H7 (cell line): Measurements from ENCODE around the gene FCN1. TPM values are rescaled to one million over a fixed set of nuclear protein-coding genes. Genes with fewer than 3 reads are reported as not detected.

Experiments
- DNase-seq: peaks from one replicate; pipeline ENCODE4 v3.0.0; 2012
- H3K27me3 ChIP-seq: 2 replicates; pipeline ENCODE4 v1.6.0; 2011; ENCODE audit warnings: mild to moderate bottlenecking, low read length; ENCODE audit not compliant: control insufficient read depth, insufficient read depth
- H3K36me3 ChIP-seq: replicated peaks from 2 replicates; pipeline ENCODE4 v1.5.1; 2011; ENCODE audit warnings: low read length; ENCODE audit not compliant: control insufficient read depth, insufficient read depth
- H3K4me3 ChIP-seq: 2 replicates; pipeline ENCODE4 v1.5.1; 2011; ENCODE audit warnings: low read depth, mild to moderate bottlenecking, control low read depth, low read length, moderate library complexity; ENCODE audit not compliant: insufficient read depth
- total RNA-seq: library from RNA; depleted of rRNA; stranded (reverse); fragments of >200 nt; shearing (Covaris generic); gene quantifications from 2 replicates; pipeline ENCODE4 v1.2.3, GENCODE V29; 2014

FCN1 gene
- total RNA-seq, 1 experiment from 2014 or later, result not detected

DNA sequence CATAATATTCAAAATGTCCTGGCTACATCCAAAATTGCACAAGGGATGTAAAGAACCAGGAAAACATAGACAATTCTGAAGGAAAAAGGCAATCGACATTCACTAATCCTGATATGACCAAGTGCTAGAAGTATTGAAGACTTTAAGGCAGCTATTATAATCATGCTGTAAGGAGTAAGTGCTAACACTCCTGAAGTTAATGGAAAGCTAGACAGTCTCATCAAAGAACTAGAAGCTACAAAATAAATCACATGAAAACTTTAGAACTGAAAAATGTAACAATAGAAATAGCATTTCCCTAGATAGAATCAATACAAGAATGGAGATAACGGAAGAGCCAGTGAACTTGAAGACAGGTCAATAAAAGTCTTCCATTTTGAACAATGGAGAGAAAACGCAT lies 18.5 kb downstream of the FCN1 start:
- no peaks in the 10 kb centered on the region for H3K36me3 ChIP-seq
- no peaks in the 10 kb centered on the region for H3K27me3 ChIP-seq
- no peak overlapping the region for H3K4me3 ChIP-seq
- no peak for DNase-seq

DNA sequence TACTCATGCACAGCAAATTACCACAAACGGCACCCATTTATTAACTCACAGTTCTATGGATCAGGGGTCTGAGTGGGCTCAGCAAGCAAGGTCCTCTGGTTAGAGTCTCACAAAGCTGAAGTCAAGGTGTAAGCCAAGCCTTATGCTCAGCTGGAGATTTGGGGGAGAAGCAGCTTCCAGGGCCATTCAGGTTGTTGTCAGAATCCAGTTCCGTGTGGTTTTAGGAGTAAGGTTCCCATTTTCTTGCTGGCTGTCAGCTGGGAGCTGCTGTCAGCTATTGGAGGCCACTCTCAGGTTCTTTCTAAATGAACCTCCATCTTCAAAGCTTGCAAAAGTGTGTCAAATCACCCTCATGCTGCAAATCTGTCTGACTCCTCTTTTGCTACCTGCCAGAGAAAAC lies 19.4 kb downstream of the FCN1 start:
- Histone ChIP-seq H3K36me3 (no peaks in the 10 kb centered on the region), H3K4me3 (no peak overlapping the region), H3K27me3 (no peaks in the 10 kb centered on the region)
- DNase-seq, result no peak

DNA sequence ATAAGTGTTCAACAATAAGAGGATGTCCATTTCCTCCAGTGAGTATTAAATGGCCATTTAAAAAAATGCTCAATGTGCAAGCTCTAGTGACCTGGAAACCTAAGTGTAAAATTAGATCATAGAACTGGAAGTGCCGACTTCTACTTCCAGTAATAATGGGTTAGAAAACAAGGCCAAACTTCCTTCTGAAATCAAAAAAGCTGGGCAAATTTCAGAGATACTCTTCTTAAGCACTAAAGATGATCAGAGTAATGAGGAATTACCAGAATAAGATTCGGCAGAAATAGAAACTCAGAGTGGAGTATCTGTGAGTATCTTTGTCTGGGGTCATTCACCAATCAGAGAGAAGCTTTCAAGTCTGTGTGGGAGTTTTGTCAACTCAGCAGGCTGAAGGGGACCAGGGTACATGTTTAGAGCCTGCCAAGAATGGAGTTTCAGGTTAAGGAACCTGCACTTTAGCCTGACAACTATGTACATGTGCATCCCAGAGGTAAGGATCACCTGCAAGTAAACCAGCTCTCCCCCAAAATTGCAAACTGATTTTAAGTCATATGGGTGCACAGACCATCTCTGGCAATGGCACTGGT lies 20.0 kb downstream of the FCN1 start:
- Histone ChIP-seq H3K27me3 (no peaks in the 10 kb centered on the region), H3K4me3 (no peak overlapping the region), H3K36me3 (no peaks in the 10 kb centered on the region)
- no peak for DNase-seq

DNA sequence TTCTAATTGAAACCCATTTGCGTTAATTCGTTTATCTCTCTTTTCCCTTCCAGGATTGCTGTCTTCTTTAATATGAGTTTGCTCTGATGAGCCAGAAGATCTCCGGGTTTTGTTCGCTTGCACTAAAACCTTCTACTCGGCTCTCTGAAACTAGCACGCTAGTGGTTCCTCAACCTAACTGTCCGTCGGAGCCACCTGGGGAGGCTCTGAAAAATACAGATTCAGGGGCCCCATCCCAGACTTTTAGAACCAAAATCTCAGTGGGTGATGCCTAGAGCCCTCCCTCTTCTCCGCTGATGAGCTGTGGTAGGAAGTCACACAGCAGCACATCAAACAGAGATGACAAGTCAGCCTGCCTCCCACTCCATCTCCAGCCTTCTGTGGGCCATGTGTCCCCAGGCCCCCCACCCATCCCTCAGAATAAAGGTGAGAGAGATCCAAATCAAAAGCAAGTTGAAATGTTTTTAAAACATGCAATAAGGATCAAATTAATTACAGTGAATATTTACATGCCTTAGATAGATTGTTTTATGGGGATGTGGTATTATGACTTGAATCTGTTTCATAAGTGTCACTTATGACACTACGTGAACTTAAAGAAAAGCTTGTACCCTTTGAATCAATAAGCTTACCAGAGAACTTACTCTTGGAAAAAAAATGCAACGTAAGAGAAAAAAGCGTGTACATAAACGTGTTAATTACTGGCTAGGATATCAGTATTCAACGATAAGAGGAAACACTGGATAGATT lies 20.7 kb downstream of the FCN1 start:
- Histone ChIP-seq H3K36me3 (no peaks in the 10 kb centered on the region), H3K27me3 (no peaks in the 10 kb centered on the region), H3K4me3 (no peak overlapping the region)
- no peak for DNase-seq

GRCh38 chr9:134895908-134896833 lies 21.5 kb downstream of the FCN1 start:
- Histone ChIP-seq H3K36me3 (no peaks in the 10 kb centered on the region), H3K27me3 (no peaks in the 10 kb centered on the region), H3K4me3 (no peak overlapping the region)
- DNase-seq, result no peak

DNA sequence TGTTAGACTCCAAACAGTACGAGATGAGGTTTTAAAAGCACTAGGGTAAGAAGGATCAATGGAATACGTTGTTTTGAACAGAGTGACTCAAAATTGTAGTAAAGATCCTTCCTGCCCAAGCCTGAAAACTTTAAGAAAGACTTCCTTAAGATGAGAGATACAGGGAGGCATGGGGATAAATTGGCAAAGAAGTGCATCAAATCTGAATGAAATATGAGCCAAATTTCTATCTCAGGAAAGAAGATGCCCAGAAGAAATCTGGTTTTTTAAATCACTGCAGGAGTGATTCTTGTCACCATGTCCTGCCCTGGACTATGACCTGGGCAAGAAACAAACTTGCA lies 22.2 kb downstream of the FCN1 start:
- DNase-seq, result no peak
- Histone ChIP-seq H3K4me3 (no peak overlapping the region), H3K36me3 (no peaks in the 10 kb centered on the region), H3K27me3 (no peaks in the 10 kb centered on the region)

DNA sequence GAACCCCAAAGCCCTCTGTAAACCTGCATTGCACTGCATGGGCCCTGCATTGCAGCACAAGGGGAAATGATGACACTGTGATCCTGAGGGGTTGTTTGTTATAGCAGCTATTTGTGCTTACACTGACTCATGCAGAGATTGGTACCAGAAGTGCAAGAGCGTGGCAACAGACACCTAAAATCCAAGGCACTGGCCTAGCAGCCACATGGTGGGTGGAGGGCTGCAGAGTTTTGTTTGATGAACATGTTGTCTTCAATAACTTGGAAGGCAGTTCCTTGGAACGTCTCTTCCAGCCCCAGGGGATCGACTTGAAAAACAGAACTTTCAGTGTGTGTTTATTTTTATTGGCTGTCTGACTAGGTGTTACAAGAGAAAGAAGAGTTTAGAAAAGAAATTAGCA lies 22.6 kb downstream of the FCN1 start:
- DNase-seq, result no peak
- no peak overlapping the region for H3K4me3 ChIP-seq
- H3K27me3 ChIP-seq, result no peaks in the 10 kb centered on the region
- H3K36me3 ChIP-seq, result no peaks in the 10 kb centered on the region

DNA sequence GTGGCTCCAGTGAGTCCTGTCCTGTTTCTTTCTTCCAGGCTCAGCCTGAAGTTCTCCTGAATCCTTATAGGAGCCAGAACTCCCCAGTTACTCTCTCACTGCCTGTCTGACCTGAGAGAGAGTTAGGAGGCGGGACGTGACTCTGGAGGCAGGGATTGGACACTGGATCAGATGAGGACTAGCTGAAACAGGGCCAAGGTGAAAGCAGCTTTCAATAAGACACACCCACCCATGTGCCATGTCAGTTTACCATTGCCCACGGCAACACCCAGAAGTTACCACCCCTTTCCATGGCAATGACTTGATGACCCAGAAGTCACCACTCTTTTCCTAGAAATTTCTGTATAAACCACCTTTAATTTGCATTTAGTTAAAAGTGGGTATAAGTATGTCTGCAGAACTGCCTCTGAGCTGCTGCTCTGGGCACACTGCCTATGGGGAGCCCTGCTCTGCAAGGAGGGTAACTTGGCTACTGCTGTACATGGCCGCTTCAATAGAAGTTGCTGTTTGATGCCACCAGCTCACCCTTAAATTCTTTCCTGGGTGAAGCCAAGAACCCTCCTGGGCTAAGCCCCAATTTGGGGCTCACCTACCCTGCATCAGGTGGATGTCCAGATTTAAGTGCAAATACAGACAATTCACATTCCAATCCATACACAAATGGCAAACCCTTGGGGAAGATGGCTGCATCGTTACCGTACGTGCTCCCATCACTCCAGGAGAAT lies 23.4 kb downstream of the FCN1 start:
- Histone ChIP-seq H3K36me3 (no peaks in the 10 kb centered on the region), H3K4me3 (no peak overlapping the region), H3K27me3 (no peaks in the 10 kb centered on the region)
- DNase-seq, result no peak

DNA sequence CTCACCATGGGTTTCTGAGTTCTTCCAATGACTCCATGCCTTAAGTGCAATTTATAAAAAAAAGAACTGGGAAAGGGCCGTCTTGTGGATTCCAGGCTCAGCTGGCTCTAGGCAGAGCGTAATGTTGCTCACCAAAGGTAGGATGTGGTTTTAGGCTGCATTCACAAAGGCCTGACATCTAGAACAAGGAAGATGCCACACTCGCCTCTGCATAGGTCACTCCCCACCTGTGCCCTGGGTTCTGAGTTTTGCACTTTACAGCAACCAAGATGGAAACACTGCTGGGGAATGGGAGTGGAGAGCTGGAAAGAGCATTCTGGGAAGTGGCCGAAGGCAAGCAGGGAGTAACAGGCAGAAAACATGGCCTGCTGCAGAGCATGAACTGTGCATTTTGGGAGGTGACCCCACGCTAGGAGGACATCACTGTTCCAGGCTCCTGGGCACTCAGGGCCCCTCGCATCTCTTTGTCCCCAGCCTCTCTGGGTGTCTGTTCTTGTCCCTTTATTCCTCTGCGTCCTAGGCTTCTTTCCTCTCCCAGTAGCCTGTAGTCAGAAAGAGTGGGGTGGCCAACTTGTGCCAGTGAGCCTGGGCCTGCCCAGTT lies 24.8 kb downstream of the FCN1 start:
- Histone ChIP-seq H3K27me3 (no peaks in the 10 kb centered on the region), H3K36me3 (no peaks in the 10 kb centered on the region), H3K4me3 (no peak overlapping the region)
- DNase-seq, result no peak

DNA sequence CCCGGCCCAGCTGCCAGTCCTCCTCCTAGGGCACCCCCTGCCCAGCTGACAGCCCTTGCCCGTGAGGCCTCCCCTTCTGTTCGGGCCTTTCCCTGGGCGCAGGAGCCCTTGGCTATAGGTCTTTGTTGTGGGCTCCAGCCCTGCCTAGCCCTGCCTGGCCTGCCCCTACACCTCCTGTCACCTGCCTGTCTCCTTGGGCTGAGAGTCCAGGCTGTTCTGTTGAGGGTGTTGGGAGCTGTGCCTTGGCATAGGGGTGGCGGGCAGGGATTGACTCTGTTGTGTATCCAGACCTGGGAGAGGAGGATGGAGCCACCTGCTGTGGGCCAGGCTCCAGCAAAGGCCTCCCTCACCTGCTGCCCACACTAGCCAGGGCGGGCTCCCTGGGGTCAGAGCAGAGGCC lies 25.5 kb downstream of the FCN1 start:
- H3K4me3 ChIP-seq, result no peak overlapping the region
- no peaks in the 10 kb centered on the region for H3K27me3 ChIP-seq
- no peaks in the 10 kb centered on the region for H3K36me3 ChIP-seq
- peak; percentile 21 for DNase-seq

GRCh38 chr9:134891713-134892112 lies 26.0 kb downstream of the FCN1 start:
- Histone ChIP-seq H3K4me3 (no peak overlapping the region), H3K27me3 (no peaks in the 10 kb centered on the region), H3K36me3 (no peaks in the 10 kb centered on the region)
- peak; percentile 12 for DNase-seq

- H3K4me3 ChIP-seq, result no peak overlapping the region
- no peaks in the 10 kb centered on the region for H3K36me3 ChIP-seq
- no peaks in the 10 kb centered on the region for H3K27me3 ChIP-seq
- DNase-seq, result peak; percentile 55
These were observed 26.7 kb downstream of the FCN1 start for GRCh38 chr9:134891053-134891452.

- no peaks in the 10 kb centered on the region for H3K36me3 ChIP-seq
- no peak overlapping the region for H3K4me3 ChIP-seq
- DNase-seq, result no peak
These were observed 27.6 kb downstream of the FCN1 start for GRCh38 chr9:134890155-134890495.

GRCh38 chr9:134889386-134890154 lies 28.1 kb downstream of the FCN1 start:
- H3K36me3 ChIP-seq, result no peaks in the 10 kb centered on the region
- H3K4me3 ChIP-seq, result no peak overlapping the region
- peak; percentile 18 for DNase-seq
- no peaks in the 10 kb centered on the region for H3K27me3 ChIP-seq

More at GRCh38 chr9:134890155-134890495, 27.6 kb downstream of the FCN1 start:
- no peaks in the 10 kb centered on the region for H3K27me3 ChIP-seq
